HCT116 (cell line): Measurements from ENCODE around the gene TIMP4. TPM values are rescaled to one million over a fixed set of nuclear protein-coding genes. Genes with fewer than 3 reads are reported as not detected.

Experiments used
- ATAC-seq: fragments of 200-7000 bp; cut with Tn5 transposase; 2 replicates; pipeline ENCODE4 v1.9.1; 2020; ENCODE audit warnings: mild to moderate bottlenecking, moderate library complexity
- BruUV-seq: library from RNA; stranded (reverse); fragments of 400-500 nt; replicated peaks from 2 replicates; lab custom pipeline; 2021; lab: Mats Ljungman, UMichigan
- CTCF ChIA-PET: fragments of 300-600 bp; sonication (Branson Sonifier 250); formaldehyde crosslinking; loops from one replicate; lab custom pipeline; 2021; ENCODE audit warnings: antibody characterized with exemption; lab: Charles Lee
- POLR2A ChIA-PET: fragments of 300-600, 350-600 bp; sonication (Branson Sonifier 250); formaldehyde crosslinking; loops from one replicate; lab custom pipeline; 2021; ENCODE audit warnings: antibody characterized with exemption; lab: Charles Lee
- RAD21 ChIA-PET, 2 experiments: fragments of 300-600 bp; sonication (Branson Sonifier 250); formaldehyde crosslinking; loops; one replicate each; lab custom pipeline; 2023; ENCODE audit warnings: low total read pairs in 2 of 2; ENCODE audit not compliant: uncharacterized antibody in 2 of 2, unreplicated experiment in 2 of 2, low non-redundant PET in 1 of 2; lab: Charles Lee
- DNase-seq: peaks from one replicate; pipeline ENCODE4 v3.0.0-alpha.2; 2010; ENCODE audit warnings: low read depth, low spot score
- H2AFZ ChIP-seq: fragments of 200-600 bp; shearing (Covaris generic), sonication (generic); 2 replicates; pipeline ENCODE4 v1.6.1; 2017; ENCODE audit warnings: low read depth, mixed run types, mixed read lengths, antibody characterized with exemption, low read length; ENCODE audit not compliant: poor library complexity, severe bottlenecking
- H3K27ac ChIP-seq: 2 replicates; pipeline ENCODE4 v1.5.1; 2012; ENCODE audit warnings: low read depth, low read length
- H3K27me3 ChIP-seq: fragments of 200-600 bp; sonication (generic); 2 replicates; pipeline ENCODE4 v1.6.1; 2016; ENCODE audit warnings: mixed run types, low read length, mixed read lengths; ENCODE audit not compliant: insufficient read depth
- H3K36me3 ChIP-seq, 2 experiments: fragments of 200-500 bp in 1 of 2; fragments of 200-600 bp in 1 of 2; sonication (Bioruptor generic) in 1 of 2; sonication (generic) in 1 of 2; 2 replicates each; pipeline versions ENCODE4 v1.5.1 to v1.6.1; 2014 to 2016; ENCODE audit warnings: low read length in 2 of 2, inconsistent platforms in 1 of 2, mixed read lengths in 1 of 2, mixed run types in 1 of 2; ENCODE audit not compliant: insufficient read depth in 2 of 2, control insufficient read depth in 1 of 2
- H3K4me1 ChIP-seq, 2 experiments: fragments of 200-600 bp in 1 of 2; sonication (generic) in 1 of 2; 2 replicates each; pipeline versions ENCODE4 v1.5.1 to v1.6.1; 2012 to 2017; ENCODE audit warnings: low read length in 2 of 2, inconsistent platforms in 1 of 2, mild to moderate bottlenecking in 1 of 2, mixed read lengths in 1 of 2, mixed run types in 1 of 2, moderate library complexity in 1 of 2; ENCODE audit not compliant: insufficient read depth in 2 of 2, control insufficient read depth in 1 of 2
- H3K4me2 ChIP-seq: fragments of 200-600 bp; sonication (generic); 2 replicates; pipeline ENCODE4 v1.6.1; 2017; ENCODE audit warnings: mixed run types, low read length, mixed read lengths
- H3K4me3 ChIP-seq, 2 experiments: fragments of 200-600 bp in 1 of 2; sonication (generic) in 1 of 2; replicated peaks in 1 of 2; 2 replicates each; pipeline ENCODE4 v1.5.1; 2011 to 2016; ENCODE audit warnings: low read length in 2 of 2, control low read depth in 1 of 2, low read depth in 1 of 2, mild to moderate bottlenecking in 1 of 2, mixed read lengths in 1 of 2, mixed run types in 1 of 2
- H3K79me2 ChIP-seq: fragments of 200-600 bp; sonication (generic); 2 replicates; pipeline ENCODE4 v1.6.1; 2017; ENCODE audit warnings: mild to moderate bottlenecking, mixed run types, low read length, moderate library complexity, mixed read lengths; ENCODE audit not compliant: insufficient read depth
- H3K9ac ChIP-seq: fragments of 200-600 bp; sonication (generic); 2 replicates; pipeline ENCODE4 v1.6.1; 2016; ENCODE audit warnings: low read length, mixed read lengths
- H3K9me2 ChIP-seq: fragments of 200-600 bp; sonication (generic), shearing (Covaris generic); 2 replicates; pipeline ENCODE4 v1.6.1; 2017; ENCODE audit warnings: mixed run types, mild to moderate bottlenecking, moderate library complexity; ENCODE audit not compliant: insufficient read depth
- H3K9me3 ChIP-seq, 2 experiments: fragments of 200-500 bp in 1 of 2; fragments of 200-600 bp in 1 of 2; sonication (Bioruptor generic) in 1 of 2; sonication (generic) in 1 of 2; 2 replicates each; pipeline ENCODE4 v1.6.1; 2014 to 2017; ENCODE audit warnings: low read length in 2 of 2, mixed read lengths in 2 of 2, inconsistent platforms in 1 of 2, low read depth in 1 of 2, mild to moderate bottlenecking in 1 of 2, mixed run types in 1 of 2, moderate library complexity in 1 of 2; ENCODE audit not compliant: control insufficient read depth in 1 of 2, insufficient read depth in 1 of 2
- H4K20me1 ChIP-seq: fragments of 200-600 bp; sonication (generic), shearing (Covaris generic); 2 replicates; pipeline ENCODE4 v1.6.1; 2017; ENCODE audit warnings: mixed run types, mild to moderate bottlenecking, moderate library complexity; ENCODE audit not compliant: insufficient read depth
- EGR1 ChIP-seq: IDR thresholded peaks from 2 replicates; pipeline ENCODE4 v1.6.1; 2012; ENCODE audit warnings: low read depth
- ELF1 ChIP-seq: IDR thresholded peaks from 2 replicates; pipeline ENCODE4 v1.6.1; 2012; ENCODE audit warnings: low read depth, borderline replicate concordance
- FOSL1 ChIP-seq: IDR thresholded peaks from 2 replicates; pipeline ENCODE4 v1.6.1; 2012; ENCODE audit warnings: low read depth
- JUND ChIP-seq: IDR thresholded peaks from 2 replicates; pipeline ENCODE4 v1.6.1; 2012
- MAX ChIP-seq: IDR thresholded peaks from 2 replicates; pipeline ENCODE4 v1.6.1; 2012
- RAD21 ChIP-seq: IDR thresholded peaks from 2 replicates; pipeline ENCODE4 v1.6.1; 2012; ENCODE audit warnings: low read depth, mild to moderate bottlenecking
- REST ChIP-seq: IDR thresholded peaks from 2 replicates; pipeline ENCODE4 v1.6.1; 2012; ENCODE audit warnings: low read depth
- SIN3A ChIP-seq: IDR thresholded peaks from 2 replicates; pipeline ENCODE4 v1.6.1; 2012; ENCODE audit warnings: low read depth
- SP1 ChIP-seq: IDR thresholded peaks from 2 replicates; pipeline ENCODE4 v1.6.1; 2012; ENCODE audit warnings: low read depth
- SRF ChIP-seq: IDR thresholded peaks from 2 replicates; pipeline ENCODE4 v1.6.1; 2012; ENCODE audit warnings: low read depth
- ZBTB33 ChIP-seq: IDR thresholded peaks from 2 replicates; pipeline ENCODE4 v1.6.1; 2011; ENCODE audit warnings: mild to moderate bottlenecking, low read length, moderate library complexity; ENCODE audit not compliant: insufficient replicate concordance; ENCODE audit errors: extremely low read depth
- intact Hi-C: fragments of 100-400 bp; cut with micrococcal nuclease; formaldehyde crosslinking; loops from 2 replicates; pipeline ENCODE4 v1.10.0; 2022
- total RNA-seq: library from RNA; stranded (reverse); gene quantifications from one replicate; pipeline ENCODE4 v1.2.1, GENCODE V29; 2021; ENCODE audit not compliant: unreplicated experiment

The TIMP4 gene
- total RNA-seq, 1 experiment from 2014 or later: not detected

- Histone ChIP-seq H3K27ac (no peak overlapping the region; the same call in 1 of the 2 replicates), H3K4me2 (peak overlapping the region; percentile 66), H3K36me3 (no peaks in the 10 kb centered on the region), H3K4me1 (peaks cover 10 to 25% of the 10 kb centered on the region in 2 experiments), H3K27me3 (no peaks in the 10 kb centered on the region), H2AFZ (no peak overlapping the region), H3K79me2 (no peaks in the 10 kb centered on the region), H3K9ac (no peak overlapping the region), H4K20me1 (no peaks in the 10 kb centered on the region), H3K4me3 (no peak overlapping the region), H3K9me2 (no peaks in the 10 kb centered on the region), H3K9me3 (no peaks in the 10 kb centered on the region)
- ChIA-PET POLR2A (interaction anchor here (1.0 kb wide), 1 partner anchor 10 kb away, joined by 5 read pairs; no protein-coding TSS in a partner anchor), CTCF (interaction anchor here (1.0 to 2.1 kb wide), 3 partner anchors 21 to 324 kb away, joined by 3 to 7 read pairs (median 5); no protein-coding TSS in a partner anchor), RAD21 (no interaction called here)
- no TSS peak for BruUV-seq
- TF ChIP-seq ZBTB33 (no peak), ELF1 (no peak), MAX (no peak), EGR1 (no peak)
- DNase-seq (no peak), ATAC-seq (peak; percentile 23)
- intact Hi-C loops: no loop called here
Measured at GRCh38 chr3:12155264-12155663, 3.4 kb downstream of the TIMP4 start.

- BruUV-seq: no TSS peak
- ChIA-PET POLR2A (no interaction called here), CTCF (interaction anchor here (2.1 kb wide), 1 partner anchor 325 kb away, joined by 7 read pairs; no protein-coding TSS in a partner anchor)
Measured at GRCh38 chr3:12154151-12154550, 4.6 kb downstream of the TIMP4 start.

More at GRCh38 chr3:12154151-12154550, 4.6 kb downstream of the TIMP4 start:
- no peak overlapping the region for H3K9ac ChIP-seq
- intact Hi-C loops: no loop called here
- H3K4me3 ChIP-seq: no peak overlapping the region
- TF ChIP-seq SRF: peak; percentile 58; the same call in 1 of the 2 replicates
- 0 out of 2 replicates have a peak, but pooled peaks have one; percentile 7 for TF ChIP-seq REST
- TF ChIP-seq RAD21: no peak
- TF ChIP-seq FOSL1: no peak
- TF ChIP-seq ZBTB33: no peak
- TF ChIP-seq SP1: 0 out of 2 replicates have a peak, but pooled peaks have one; percentile 24
- TF ChIP-seq JUND: peak; percentile 16
- TF ChIP-seq SIN3A: no peak
- H3K4me2 ChIP-seq: no peak overlapping the region
- RAD21 ChIA-PET: no interaction called here
- H3K9me2 ChIP-seq: no peaks in the 10 kb centered on the region
- H3K27me3 ChIP-seq: no peaks in the 10 kb centered on the region
- H2AFZ ChIP-seq: no peak overlapping the region
- no peak overlapping the region for H3K27ac ChIP-seq
- no peaks in the 10 kb centered on the region for H3K79me2 ChIP-seq
- no peaks in the 10 kb centered on the region for H3K9me3 ChIP-seq
- ATAC-seq: no peak
- no peaks in the 10 kb centered on the region for H3K36me3 ChIP-seq
- H3K4me1 ChIP-seq: peaks cover 10 to 25% of the 10 kb centered on the region in 2 experiments
- DNase-seq: no peak
- no peaks in the 10 kb centered on the region for H4K20me1 ChIP-seq
